Astrocyte of the cerebellum (primary cell): Measurements from ENCODE around the gene ENPP7.
"Not testable (repeated sequence)": the region's sequence is repeated elsewhere in the genome, so short reads cannot be mapped to it uniquely, and the experiment has no call there.

Source experiments
- DNase-seq: peaks from one replicate; pipeline ENCODE4 v3.0.0-alpha.2; 2011; ENCODE audit warnings: low read depth
- H3K4me3 ChIP-seq: 2 replicates; pipeline ENCODE4 v1.5.1; 2011; ENCODE audit warnings: mild to moderate bottlenecking, low read depth, low read length, moderate library complexity
- CTCF ChIP-seq: IDR thresholded peaks from 2 replicates; pipeline ENCODE4 v1.5.1; 2012; ENCODE audit warnings: low read length, low read depth, moderate library complexity, mild to moderate bottlenecking; ENCODE audit errors: missing control alignments
- in situ Hi-C: cut with HindIII; loops from 2 replicates; pipeline ENCODE4 v1.10.0; 2017; ENCODE audit warnings: low sequenced_read_pairs

The ENPP7 gene

GRCh38 chr17:79748295-79749099 is 17.8 kb downstream of the ENPP7 start:
- no peak for TF ChIP-seq CTCF
- H3K4me3 ChIP-seq, result no peak overlapping the region
- in situ Hi-C loops, result no loop called here
- DNase-seq, result no peak

DNA sequence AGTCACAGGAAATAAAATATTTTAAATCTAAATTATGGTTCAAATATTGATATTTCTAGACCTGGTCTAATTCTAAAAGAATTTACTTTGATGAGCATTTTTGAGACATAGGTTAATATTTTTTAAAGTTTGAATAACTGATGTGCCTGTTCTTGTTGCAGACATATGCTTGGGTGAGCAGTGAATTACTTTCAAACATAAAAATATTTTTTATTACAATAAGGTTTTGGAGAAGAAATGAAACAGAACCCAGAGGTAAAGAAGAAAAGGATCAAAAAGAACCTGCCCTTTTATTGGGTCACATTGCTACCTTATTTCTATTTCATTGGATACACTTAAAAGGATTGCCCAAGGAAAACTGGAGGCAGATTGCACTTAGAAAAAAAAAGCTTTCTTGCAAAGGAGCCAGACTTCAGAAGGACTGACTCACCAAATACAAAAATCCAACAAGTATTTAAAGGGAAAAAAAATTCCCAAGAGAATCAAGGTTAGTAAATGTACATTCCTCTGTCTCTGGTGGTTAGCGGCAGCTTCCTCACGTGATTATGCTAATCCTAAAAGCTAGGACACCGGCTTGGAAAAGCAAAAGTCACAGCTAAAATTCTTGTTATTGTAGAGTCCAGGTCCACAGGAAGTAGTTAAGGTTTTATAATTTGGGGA is 18.5 kb downstream of the ENPP7 start:
- H3K4me3 ChIP-seq, result no peak overlapping the region
- DNase-seq, result peak; percentile 32
- in situ Hi-C loops, result no loop called here
- no peak for TF ChIP-seq CTCF

- DNase-seq, result no peak
- no peak overlapping the region for H3K4me3 ChIP-seq
- no peak for TF ChIP-seq CTCF
- in situ Hi-C loops, result no loop called here
Observed at GRCh38 chr17:79749958-79750357, 19.2 kb downstream of the ENPP7 start.

DNA sequence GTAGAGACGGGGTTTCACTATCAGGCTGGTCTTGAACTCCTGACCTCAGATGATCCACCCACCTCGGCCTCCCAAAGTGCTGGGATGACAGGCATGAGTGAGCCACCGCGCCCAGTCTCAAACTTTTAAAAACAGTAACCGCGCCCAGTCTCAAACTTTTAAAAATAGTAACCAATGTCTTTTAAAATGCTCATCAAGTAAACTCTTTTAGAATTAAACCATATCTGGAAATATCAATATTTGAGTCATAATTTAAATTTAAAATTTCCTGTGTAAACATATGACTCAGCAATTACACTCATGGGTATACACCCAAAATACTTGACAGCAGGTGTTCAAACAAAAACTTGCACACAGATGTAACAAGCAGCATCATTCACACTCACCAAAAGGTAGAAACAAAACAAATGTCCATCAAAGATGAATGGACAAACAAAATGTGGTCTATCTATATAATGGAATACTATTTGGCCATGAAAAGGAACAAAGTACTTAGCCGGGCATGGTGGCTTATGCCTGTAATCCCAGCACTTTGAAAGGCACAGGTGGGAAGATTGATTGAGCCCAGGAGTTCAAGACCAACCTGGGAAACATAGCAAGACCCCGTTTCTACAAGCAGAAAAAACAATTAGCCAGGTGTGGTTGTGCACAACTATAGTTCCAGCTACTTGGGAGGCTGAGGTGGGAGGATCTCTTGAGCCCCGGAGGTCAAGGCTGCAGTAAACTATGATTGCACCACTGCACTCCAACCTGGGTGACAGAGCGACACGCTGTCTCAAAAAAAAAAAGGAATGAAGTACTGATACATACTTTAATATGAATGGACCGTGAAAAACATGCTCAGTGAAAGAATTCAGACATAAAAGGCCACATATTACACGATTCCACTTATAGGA is 20.2 kb downstream of the ENPP7 start:
- in situ Hi-C loops, result no loop called here
- no peak for TF ChIP-seq CTCF
- DNase-seq, result no peak
- no peak overlapping the region for H3K4me3 ChIP-seq

DNA sequence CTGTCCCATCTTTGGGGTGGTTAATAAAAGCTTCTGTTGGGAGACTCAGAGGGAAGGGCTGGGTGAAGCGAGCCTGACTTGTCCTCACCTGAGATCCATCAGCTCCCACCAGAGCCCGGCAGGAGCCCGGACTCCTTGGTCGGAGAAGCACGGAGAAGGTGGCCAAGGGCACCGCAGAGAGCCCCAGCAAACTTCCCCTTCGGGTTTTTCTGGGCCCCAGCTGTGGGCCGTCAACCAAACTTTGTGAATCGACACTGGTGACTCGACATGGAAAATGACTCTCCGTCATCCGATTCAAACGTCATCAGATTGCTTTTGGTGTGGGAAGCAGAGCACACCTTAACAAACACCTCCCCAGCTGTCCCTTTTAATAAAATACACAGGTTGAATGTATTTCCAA is 21.4 kb downstream of the ENPP7 start:
- H3K4me3 ChIP-seq, result no peak overlapping the region
- no peak for DNase-seq
- TF ChIP-seq CTCF, result no peak

GRCh38 chr17:79754370-79754769 is 23.6 kb downstream of the ENPP7 start:
- in situ Hi-C loops, result no loop called here
- TF ChIP-seq CTCF, result no peak
- no peak for DNase-seq
- no peak overlapping the region for H3K4me3 ChIP-seq

More for the DNA sequence above, 21.4 kb downstream of the ENPP7 start:
- in situ Hi-C loops, result no loop called here

GRCh38 chr17:79754903-79755302 is 24.2 kb downstream of the ENPP7 start:
- H3K4me3 ChIP-seq, in situ Hi-C loops, DNase-seq: not testable (repeated sequence)
